ENCODE measurements around the gene GALNTL6. TPM values are rescaled to one million over a fixed set of nuclear protein-coding genes. Genes with fewer than 3 reads are reported as not detected.

GALNTL6 gene
- total and polyA plus RNA-seq, 2 of the 4 experiments (the other 2 are of a cell fraction) = under 0.01 TPM; not detected in 1

- no peak overlapping the region for H2AK5ac ChIP-seq (ENCODE audit: low read depth, low read length)
- peaks cover 10% of the 10 kb centered on the region for H3K9me3 ChIP-seq (ENCODE audit: control insufficient read depth, insufficient read depth, low read length)
Measured at GRCh38 chr4:172188248-172188988, 375.2 kb downstream of the GALNTL6 start.

More at GRCh38 chr4:172188248-172188988, 375.2 kb downstream of the GALNTL6 start:
- Histone ChIP-seq H3K9me1 (ENCODE audit: insufficient read depth, low read length) (no peaks in the 10 kb centered on the region), H2BK20ac (ENCODE audit: low read depth, low read length) (no peak overlapping the region), H3K56ac (ENCODE audit: extremely low read depth, insufficient read depth, low read length) (no peak overlapping the region), H4K20me1 (ENCODE audit: insufficient read depth, low read length) (no peaks in the 10 kb centered on the region), H3K4me1 (ENCODE audit: control insufficient read depth, insufficient read depth, low read length) (no peaks in the 10 kb centered on the region), H2BK120ac (ENCODE audit: low read depth, low read length) (no peak overlapping the region), H2AFZ (replicated peaks; ENCODE audit: low read length, poor library complexity) (no peak overlapping the region), H2BK15ac (ENCODE audit: low read depth, low read length) (no peak overlapping the region), H3K27ac (ENCODE audit: insufficient read depth, low read length) (no peak overlapping the region), H2BK5ac (ENCODE audit: low read depth, low read length, poor library complexity, severe bottlenecking) (no peak overlapping the region), H3K27me3 (ENCODE audit: control insufficient read depth, insufficient read depth, low read length) (no peaks in the 10 kb centered on the region), H3K79me1 (ENCODE audit: low read depth in 1 of 2, low read length in 2 of 2) (no peaks in the 10 kb centered on the region), H3K4me3 (ENCODE audit: insufficient read depth, low read depth, low read length) (no peak overlapping the region), H4K91ac (ENCODE audit: insufficient read depth, low read depth, low read length) (no peak overlapping the region), H3K23ac (ENCODE audit: low read depth, low read length) (no peak overlapping the region), H2AK9ac (replicated peaks; ENCODE audit: low read depth, low read length, poor library complexity) (no peak overlapping the region), H4K8ac (ENCODE audit: low read depth in 2 of 2, low read length in 2 of 2) (no peak overlapping the region), H3K9ac (ENCODE audit: low read depth, low read length) (no peak overlapping the region), H4K5ac (ENCODE audit: low read depth, low read length) (no peak overlapping the region), H3K36me3 (ENCODE audit: control insufficient read depth, insufficient read depth, low read length) (no peaks in the 10 kb centered on the region), H3K14ac (replicated peaks; ENCODE audit: low read depth, low read length) (no peak overlapping the region), H3K4me2 (ENCODE audit: low read depth, low read length) (no peak overlapping the region), H3K18ac (ENCODE audit: low read depth, low read length) (no peak overlapping the region), H3K4ac (ENCODE audit: low read depth, low read length) (no peak overlapping the region)
- WGBS, 2 experiments (ENCODE audit: extremely low coverage in 2 of 2, insufficient read length in 1 of 2) = no CpG with 5 or more reads among the region's 6 CpGs
- ChIA-PET CTCF (no interaction called here), POLR2A (ENCODE audit: unreplicated experiment) (no interaction called here)
- ATAC-seq (ENCODE audit: low read depth) (no peak), DNase-seq (no peak)
- dilution Hi-C loops (cut with HindIII; ENCODE audit: low sequenced_read_pairs, unreplicated experiment) (no loop called here), intact Hi-C loops (cut with micrococcal nuclease) (no loop called here), in situ Hi-C loops (cut with MboI; ENCODE audit: low sequenced_read_pairs) (no loop called here)
- no TSS peak for BruUV-seq (replicated peaks)
- TF ChIP-seq FOS (IDR thresholded peaks at IDR 0.05; ENCODE audit: low read depth, low read length) (no peak), RAD21 (IDR thresholded peaks at IDR 0.05; ENCODE audit: low read length) (no peak), BHLHE40 (IDR thresholded peaks at IDR 0.05; ENCODE audit: low read depth, low read length) (no peak), MAFK (IDR thresholded peaks at IDR 0.05; ENCODE audit: low read depth, low read length) (no peak), CEBPB (IDR thresholded peaks at IDR 0.05; ENCODE audit: low read depth, low read length) (no peak), RFX5 (IDR thresholded peaks at IDR 0.05; ENCODE audit: low read depth, low read length) (no peak), RCOR1 (IDR thresholded peaks at IDR 0.05; ENCODE audit: insufficient replicate concordance, low read length) (no peak), MXI1 (IDR thresholded peaks at IDR 0.05; ENCODE audit: borderline replicate concordance, low read depth, low read length) (no peak), POLR2A (IDR thresholded peaks at IDR 0.05; ENCODE audit: low read depth, low read length) (no peak), SMC3 (IDR thresholded peaks at IDR 0.05; ENCODE audit: low read depth, low read length) (no peak), MAZ (IDR thresholded peaks at IDR 0.05; ENCODE audit: borderline replicate concordance, low read depth, low read length) (no peak), NFE2L2 (IDR thresholded peaks at IDR 0.05; ENCODE audit: low read depth, low read length) (no peak), CHD1 (IDR thresholded peaks at IDR 0.05; ENCODE audit: low read depth, low read length) (no peak), CTCF (conservative IDR thresholded peaks at IDR 0.05; ENCODE audit: low read depth, low read length) (no peak), ELK1 (IDR thresholded peaks at IDR 0.05; ENCODE audit: borderline replicate concordance, low read depth, low read length) (no peak), USF2 (IDR thresholded peaks at IDR 0.05; ENCODE audit: low read depth, low read length) (no peak)
